HG02610 (cell line): ENCODE measurements around the gene PACRG.

ENCODE experiments used
- ATAC-seq: cut with Tn5 transposase; IDR thresholded peaks from one replicate; pipeline ENCODE4 v1.9.1; 2021; ENCODE audit warnings: mild to moderate bottlenecking, moderate library complexity; ENCODE audit not compliant: unreplicated experiment

The PACRG gene

DNA sequence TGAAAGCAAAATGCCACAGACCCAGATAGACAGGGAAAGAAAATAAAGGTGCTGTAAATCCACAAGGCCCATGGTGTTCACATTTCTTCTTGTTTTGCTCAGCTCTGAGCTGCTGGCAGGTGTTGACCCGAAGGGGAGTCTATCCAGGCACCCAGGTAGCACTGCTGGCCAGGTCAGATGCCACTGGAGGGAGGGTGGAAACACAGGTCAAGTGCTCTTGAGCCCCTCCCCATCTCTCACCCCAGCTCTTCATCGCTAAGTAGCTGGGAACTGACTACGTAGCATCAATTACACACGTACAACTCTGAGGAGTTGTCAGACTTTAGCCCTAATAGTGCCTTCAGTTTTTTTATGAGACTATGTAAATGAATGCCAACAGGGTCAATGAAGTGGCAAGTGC lies 399.0 kb downstream of the PACRG start:
- ATAC-seq = no peak

DNA sequence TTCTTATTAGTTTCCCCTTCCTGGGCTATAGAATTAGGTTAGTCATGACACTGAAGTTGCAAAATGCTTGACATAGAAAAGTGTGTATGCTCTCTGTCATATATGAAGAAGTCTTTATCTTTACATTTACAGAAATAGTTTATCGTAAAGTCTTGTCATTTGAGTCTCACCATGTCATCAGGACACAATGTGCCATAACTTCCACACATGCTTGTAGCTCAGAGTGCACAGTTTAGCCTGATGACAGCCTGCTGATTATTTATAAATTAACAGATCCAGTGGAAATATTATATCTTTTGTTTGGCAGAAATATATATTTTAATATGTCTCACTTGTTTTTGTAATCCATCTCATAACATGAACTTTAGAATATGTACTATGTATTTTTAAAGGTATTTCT lies 399.8 kb downstream of the PACRG start:
- ATAC-seq = no peak

DNA sequence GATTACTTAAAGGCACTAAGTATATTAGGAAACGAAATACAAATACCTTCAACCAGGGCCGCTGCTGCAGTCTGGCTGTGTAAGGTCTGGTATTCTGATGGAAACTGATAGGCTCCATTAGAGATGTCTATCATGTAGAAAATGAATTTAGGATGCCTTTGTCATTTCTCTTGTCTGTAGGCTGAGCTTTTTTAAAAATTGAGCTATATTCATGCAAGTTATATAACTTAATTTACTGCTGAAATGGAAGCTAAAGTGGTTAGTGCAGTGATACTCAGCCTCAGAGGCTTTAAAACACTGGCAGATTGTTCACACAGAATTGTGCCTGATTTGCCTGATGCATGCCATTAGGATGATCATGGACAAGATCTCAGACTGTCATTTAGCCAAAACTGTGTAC lies 400.6 kb downstream of the PACRG start:
- ATAC-seq = no peak

DNA sequence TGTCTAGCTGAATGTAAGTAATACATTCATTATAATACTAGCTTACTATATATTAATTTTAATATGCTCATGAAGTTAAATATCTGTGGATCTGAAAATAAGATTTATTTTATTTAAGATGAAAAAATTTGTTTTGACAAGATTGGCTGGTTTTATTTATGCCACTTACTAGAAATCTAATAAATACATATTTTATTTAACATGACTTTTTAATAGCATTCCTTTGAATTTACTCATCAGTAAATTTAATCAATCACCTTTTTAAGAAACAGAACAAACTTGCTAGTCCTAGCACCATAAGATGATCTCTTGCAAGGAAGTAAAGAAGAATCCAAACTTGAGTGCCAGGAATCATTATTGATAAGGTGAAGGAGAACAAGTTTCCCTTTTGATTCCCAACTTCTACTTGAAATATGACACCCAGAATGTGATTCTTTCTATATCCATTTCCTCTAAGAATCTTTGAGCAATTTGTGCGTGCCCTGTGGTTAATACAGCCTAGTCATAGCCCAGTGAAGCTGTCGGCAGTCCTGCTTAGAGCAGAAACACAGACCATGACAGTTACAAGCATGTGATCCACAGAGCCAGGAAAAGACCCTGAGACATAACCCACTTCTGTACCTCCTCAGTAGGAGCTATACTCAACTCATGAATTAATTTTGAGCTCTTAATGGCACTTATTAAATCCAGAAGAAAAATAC lies 404.4 kb downstream of the PACRG start:
- ATAC-seq = no peak

DNA sequence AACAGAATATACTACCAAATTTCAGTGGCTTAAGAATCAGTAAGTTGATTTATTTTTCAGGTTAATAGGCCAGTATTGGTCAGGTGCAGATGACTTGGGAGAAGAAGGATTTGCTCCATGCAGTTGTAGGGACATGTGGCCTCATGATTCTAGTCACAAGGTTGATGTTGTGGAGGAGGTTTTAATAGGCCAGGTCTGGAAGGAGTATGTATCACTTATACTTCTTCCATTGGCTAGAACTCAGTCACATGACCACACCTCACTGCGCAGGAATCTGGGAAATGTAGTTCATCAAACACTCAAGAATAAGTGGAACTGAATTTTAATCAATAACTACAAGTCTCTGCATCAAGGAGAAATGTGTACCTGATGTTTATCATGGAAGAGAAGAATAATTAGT lies 405.2 kb downstream of the PACRG start:
- no peak for ATAC-seq

DNA sequence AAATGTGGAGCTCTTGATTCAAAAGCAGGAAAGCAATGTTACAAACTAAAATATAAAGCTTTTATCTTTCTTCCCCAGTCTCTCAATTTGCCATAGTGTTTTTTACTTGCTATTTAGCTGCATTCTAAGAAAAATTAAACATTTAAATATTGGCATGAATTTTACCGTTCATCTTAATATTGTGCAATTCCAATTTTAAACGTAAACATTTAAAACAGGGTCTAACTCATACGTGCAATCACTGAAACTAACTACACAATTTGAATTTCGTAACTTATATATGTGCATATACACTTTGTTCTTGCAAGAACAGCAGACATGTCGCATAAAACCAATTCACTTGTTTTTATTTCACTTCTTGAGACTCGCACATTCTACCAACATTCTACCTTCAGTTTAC lies 405.9 kb downstream of the PACRG start:
- no peak for ATAC-seq

DNA sequence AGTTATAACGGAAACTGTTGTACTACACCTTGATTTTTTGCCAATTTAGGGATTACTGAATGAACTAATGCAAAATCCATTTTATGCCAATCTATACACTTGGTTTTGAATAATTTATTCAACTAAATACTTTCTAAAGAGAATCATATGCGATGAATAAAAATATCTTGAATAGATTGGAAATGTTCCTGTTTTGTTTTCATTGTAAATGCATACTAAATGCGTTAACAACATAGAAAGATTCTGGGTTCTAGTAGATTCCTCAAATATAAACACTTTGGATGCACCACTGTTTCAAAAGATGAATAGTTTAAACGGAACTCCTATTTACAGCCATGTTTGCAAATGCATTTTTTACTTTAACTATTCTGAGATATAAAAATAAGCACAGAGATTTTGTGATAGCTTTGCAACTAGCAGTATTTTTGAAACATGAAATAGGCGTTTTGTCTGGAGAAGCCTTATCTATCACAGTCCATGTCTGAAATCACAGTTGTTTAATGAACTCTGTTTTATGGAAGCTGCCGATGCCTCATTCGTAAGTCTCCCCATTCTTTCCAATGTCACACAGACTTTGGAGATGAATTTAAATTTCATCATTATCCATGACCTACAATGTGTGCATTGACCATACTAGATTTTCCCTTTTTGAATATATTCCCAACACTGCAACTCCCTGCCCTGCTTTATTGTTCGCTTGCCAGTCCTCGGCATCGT lies 409.1 kb downstream of the PACRG start:
- no peak for ATAC-seq

DNA sequence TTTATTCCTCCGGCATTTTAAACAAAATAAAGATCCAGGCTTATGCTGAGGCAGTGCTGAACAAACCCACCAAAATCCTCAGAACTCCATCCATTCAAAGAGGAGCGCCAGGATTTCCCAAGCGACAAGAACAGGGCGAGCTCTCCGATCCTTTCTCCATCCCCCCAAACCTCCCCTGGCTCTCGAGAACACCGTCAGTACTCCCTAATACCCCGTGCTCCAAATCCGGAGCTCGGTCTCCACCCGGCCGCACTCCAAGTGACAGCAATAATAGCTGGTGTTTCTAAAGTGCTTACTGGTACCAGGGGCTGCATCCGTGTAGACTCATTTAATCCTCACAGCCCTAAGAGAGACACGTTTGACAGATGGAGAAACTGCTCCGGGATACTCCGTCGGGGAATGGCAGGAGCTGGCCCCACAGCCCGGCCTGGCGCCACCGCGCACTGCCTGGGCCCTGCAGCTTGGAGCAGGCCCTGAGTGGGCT lies 409.7 kb downstream of the PACRG start:
- no peak for ATAC-seq

DNA sequence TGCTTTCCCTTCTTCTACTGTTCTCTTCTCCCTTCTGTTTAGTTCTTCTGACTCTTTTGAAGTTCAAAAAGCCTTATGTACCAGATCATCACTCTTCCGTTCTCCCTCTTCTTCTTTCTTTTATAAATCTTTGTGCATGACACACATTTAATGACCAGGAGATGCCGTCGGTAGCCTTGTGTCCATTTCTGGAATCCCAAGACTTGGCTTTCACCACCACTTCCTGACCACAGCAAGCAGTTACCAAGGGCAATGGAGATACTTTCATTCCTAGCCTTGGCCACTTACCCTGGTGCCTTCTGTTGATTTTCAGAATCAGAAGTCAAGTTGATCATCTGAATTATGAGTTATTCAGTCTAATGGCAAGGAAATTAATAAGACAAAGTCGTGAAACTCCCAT lies 418.3 kb downstream of the PACRG start:
- no peak for ATAC-seq

DNA sequence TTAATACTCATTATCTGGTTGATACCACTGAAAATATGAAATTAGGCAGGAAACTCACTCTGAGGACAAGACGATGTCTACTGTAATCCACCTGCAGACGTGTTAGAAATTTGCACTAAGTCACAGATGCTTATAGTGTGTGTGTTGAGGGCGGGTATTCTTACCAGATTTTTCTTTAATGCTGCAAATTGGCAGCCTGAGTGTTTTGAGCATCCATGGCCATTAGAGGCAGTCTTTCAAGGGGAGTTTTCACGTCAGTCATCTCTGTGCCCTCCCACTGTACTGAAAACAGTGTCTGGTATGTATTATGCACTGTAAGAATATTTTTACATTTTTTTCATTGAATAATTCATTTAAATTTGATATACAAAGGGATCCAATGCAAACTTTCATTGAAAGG lies 420.2 kb downstream of the PACRG start:
- ATAC-seq = no peak

DNA sequence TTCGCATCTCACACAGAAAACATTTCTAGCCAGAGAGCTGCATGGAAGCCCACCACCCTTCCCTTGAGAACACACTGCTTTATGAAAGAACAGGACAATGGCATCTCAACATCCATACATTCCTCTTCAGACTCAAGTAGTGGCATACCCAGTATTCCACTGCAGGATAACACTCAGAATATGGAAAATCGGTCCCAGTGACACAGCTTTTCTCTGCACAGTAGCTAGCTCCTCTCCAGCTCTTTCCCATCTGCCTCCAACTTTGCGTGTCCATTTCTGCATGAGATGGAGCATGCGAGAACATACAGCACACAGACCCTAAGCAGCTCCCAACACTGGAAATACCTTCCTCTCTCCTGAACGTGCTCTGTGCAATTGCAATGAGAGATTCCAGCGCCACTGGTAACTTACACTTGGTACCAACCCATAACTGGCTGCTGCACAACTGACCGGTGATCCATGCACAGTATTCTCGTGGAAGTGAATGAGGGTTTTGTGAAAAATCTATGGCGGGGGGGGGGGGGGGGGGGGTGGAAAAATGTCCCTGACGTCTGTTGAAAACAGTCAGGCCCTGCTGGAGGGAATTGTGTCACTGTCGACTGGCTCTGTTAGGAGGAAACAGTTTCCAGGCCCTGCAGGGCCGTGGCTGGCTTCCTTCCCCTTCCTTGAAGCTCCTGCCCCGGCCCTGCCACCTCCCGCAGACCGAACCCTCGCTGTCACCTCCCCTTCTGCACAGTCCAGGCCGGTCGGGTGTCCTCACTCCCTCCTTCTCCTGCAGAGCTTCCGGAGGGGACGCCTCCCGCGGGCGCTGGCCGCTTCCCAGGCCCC lies 420.9 kb downstream of the PACRG start:
- no peak for ATAC-seq

DNA sequence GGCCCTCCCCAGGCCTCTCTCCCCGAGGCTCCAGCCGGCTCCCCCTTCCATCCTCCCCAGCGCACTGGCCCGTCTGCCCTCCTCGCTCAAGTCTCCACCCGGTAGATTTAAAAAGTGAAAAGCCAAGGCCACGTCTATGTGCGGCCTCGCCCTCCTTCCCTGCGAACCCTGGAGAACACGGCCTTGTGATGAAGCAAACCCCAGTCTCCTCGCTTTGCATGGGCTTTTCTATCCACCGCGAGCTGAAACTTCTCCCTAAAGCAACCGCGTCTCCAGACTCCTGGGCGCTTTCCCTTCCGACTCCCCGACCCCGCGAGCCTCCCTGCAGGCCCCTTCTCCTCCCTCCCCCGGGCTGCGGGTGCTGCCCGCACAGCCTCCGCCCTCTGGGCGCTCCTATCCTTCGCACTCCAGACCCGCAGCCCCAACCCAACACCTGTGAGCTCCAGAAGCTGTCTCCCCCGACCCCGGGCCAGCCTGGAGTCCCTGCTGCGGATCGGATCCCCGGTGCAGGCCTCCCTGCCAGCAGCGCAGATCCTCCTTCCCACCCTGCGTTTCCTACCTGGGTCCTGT lies 421.6 kb downstream of the PACRG start:
- no peak for ATAC-seq

DNA sequence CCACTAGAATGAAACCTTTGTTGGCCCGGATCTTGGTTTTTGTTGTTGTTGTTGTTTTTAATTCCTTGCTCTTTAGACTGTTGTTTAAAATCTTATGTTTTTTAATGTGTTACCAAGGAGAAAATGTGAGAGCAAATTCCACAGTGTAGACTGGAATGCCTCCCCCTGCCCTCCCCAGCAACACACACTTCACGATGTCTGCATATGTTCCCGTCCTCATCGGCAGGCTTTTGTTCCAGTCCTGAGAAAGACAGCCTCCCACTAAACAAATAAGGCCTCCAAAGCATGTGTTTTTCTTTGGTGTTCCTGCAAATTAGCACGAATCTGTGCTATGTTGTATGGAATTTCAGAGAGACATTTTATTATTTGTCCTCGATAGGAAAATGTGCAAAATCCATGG lies 423.4 kb downstream of the PACRG start:
- ATAC-seq = no peak

DNA sequence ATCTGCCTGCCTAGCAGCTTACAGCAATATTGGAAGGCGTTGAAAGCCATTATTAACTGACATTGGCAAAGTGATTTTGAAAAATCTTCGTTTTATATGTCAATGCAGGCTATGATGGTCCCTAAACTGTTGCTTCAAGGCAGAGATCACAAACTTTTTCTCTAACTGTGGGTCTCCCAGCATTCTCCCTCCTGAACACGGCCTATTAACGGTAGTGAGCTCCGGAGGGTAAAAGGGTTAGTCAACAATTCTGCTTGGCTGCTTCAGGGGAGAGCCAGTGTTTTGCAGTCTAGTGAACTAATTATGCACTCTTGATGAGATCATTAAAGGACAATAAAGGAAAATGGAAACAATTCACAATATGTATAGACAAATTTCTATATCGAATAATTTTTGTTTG lies 424.9 kb downstream of the PACRG start:
- ATAC-seq = no peak

DNA sequence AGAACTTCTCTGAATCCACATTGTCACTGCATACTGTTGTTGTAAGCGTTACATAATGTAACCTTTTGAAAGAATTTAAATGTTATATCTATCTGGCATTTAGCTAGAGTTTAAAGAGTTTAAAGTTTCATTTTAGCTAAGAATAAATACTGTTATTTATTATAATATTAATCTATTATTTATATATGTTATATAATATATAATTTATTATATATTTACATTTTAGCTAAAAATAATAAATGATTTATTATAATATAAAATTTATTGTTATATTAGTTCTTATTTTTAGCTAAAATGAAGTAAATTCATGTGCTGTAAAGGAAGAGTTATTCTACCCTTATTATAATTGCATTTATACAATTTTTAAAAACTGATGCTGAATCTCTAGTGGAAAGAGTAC lies 431.3 kb downstream of the PACRG start:
- ATAC-seq = no peak

DNA sequence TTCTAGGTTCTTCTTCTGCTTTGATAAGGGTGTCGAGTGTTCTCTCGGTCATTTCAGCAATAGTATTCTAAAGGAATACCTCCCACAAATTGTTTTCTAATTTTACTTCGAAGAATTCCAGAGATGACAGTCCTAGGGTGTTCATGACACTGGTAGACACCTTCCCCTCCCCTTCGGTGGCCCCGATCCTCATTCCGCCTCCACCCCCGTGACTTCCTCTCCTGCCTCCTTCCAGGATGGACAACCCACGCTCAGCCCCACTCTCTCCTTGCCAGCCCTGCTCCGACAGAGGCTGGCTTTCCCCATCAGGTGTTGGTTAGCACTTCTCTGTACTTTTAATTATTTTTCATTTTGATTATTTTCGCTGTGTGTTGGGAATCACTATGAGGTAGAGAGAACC lies 431.9 kb downstream of the PACRG start:
- ATAC-seq = no peak

DNA sequence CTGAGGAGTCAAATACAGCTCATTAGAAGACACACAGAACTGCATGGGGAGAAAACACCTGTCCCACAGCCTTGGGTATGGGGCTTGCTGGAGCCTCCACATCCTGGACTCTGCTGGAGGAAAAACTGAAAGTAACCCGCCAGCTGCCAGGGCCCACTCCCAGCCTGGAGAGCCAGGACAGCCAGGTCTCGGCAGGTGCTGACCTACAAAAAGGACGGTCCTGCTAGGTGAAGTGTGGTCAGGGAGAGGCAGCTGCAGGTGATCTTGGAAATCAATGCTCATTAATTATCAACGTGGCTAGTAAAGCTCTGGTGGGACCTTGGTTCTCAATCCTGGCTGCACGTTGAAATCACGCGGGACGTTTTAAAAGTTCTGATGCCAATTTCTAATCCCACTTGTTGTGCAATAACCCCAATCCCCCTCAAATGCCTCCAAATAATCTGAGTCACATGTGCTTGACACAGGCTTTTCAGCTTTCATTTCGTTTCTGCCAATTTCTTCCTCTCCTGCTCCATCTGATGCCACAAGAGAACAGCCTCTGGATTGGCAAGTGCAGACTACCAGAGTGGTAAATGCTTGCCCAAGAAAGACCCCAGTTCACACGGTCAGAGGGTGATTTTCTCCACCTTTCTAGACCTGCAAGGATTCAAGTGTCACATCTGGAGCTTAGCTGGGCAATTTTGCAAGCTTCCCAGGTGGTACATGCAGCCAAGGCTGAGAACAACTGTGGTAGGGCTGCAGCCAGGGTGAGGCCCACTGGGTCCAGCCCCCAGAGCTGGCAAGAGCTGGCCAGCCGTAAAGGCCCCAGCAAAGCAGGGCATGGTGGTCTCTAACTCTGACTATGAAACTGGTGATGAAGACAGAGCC lies 434.5 kb downstream of the PACRG start:
- no peak for ATAC-seq

DNA sequence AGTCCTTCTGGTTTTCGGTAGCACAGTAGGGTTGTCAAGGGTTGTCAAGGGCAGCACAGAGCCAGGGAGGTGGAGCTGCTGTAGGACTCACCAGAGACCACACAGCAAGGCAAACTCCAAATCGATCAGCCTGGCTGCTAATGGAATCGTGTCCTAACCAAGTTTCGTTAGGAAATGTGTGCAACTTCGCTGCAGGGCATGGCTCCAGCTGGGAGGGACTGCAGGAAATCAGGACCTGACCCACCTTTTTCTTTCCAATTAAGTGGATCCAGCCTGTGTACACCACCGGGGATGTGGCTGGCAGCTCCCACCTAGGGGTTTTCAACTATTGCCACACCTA lies 435.1 kb downstream of the PACRG start:
- ATAC-seq = no peak

DNA sequence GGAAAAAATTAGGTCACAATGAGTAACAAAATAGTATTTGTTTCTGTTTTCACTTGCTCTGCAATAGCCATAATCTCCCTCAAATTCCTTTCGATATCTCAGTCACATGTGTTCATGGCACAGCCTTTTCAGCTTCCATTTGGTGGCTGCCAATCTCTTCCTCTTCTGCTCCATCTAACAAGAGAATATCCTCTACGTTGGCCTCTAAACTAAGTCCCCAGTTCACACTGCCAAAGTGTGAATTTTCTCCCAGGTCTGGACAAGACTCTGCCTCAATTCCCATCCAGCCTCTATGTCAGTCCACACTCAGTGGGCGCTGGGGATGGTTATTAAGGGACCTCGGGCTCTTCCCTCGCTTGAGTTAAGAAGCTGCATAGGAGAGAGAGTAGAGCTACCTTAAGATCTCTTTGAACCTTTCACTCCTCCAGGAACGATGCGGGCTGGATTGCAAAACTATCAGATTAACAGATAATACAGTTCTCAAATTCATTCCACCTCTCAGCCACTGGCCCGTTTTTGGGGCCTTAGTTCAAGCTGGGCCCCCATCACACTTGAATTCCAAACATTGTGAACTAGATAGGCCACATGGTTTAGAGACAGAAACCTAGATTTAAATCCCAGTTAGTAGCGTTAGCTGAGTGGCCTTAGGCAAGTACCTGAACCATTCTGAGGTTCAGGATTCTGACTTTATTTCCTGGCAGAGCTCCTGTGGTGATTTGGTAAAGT lies 436.6 kb downstream of the PACRG start:
- no peak for ATAC-seq
